ENCODE results near the gene SLC39A11.

DNA sequence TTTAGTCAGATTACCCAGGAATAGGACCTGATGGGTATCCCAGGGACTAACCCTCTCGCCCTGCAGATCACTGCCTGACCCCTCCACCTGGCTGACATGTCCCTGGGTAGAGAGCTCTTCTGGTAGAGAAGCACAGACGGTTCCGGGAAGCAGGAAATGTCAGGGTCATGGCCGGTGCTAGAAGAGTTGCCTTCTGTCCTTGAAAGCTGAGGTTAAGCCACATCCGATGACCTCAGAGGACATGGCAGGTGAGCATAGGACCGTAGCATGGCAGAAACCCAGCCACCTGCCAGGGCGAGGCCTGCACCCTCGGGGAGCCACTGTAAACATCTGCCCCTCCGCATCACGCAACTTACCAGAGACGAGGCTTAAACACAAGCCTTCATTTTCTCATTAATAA is 488.0 kb downstream of the SLC39A11 start:
- TF ChIP-seq CTCF (conservative IDR thresholded peaks at IDR 0.05 in 1 of 2, IDR thresholded peaks at IDR 0.05 in 1 of 2; ENCODE audit: extremely low read depth in 1 of 2, insufficient read depth in 1 of 2, low read depth in 1 of 2, low read length in 2 of 2) (no peak), EZH2 (IDR thresholded peaks at IDR 0.05; ENCODE audit: borderline replicate concordance, low read length) (no peak)
